CD14-positive monocyte (primary cell): ENCODE measurements around the gene ACSL3. TPM values are rescaled to one million over a fixed set of nuclear protein-coding genes. Genes with fewer than 3 reads are reported as not detected.

ENCODE experiments used
- DNase-seq, 3 donors: peaks; one replicate each; pipeline ENCODE4 v3.0.0-alpha.2; 2011 to 2022
- H2AFZ ChIP-seq: 2 replicates; pipeline ENCODE4 v1.6.0; 2012; ENCODE audit warnings: mild to moderate bottlenecking, low read depth, low read length, inconsistent platforms; ENCODE audit not compliant: insufficient read depth, poor library complexity, severe bottlenecking
- H3K27ac ChIP-seq, 2 donors: 1 replicate in 1 of 2; 2 replicates in 1 of 2; pipeline ENCODE4 v1.5.1; 2012 to 2013; ENCODE audit warnings: low read length in 2 of 2, control low read depth in 1 of 2, inconsistent platforms in 1 of 2, low read depth in 1 of 2, mild to moderate bottlenecking in 1 of 2
- H3K27me3 ChIP-seq, 2 donors: one replicate each; pipeline versions ENCODE4 v1.6.0 to v1.6.1; 2011 to 2013; ENCODE audit warnings: low read length in 2 of 2; ENCODE audit not compliant: control insufficient read depth in 2 of 2, insufficient read depth in 2 of 2
- H3K36me3 ChIP-seq, 2 donors: replicated peaks in 1 of 2; 1 replicate in 1 of 2; 2 replicates in 1 of 2; pipeline versions ENCODE4 v1.5.1 to v1.6.1; 2012 to 2013; ENCODE audit warnings: low read length in 2 of 2, control low read depth in 1 of 2, inconsistent platforms in 1 of 2, mild to moderate bottlenecking in 1 of 2; ENCODE audit not compliant: insufficient read depth in 2 of 2, control insufficient read depth in 1 of 2
- H3K4me1 ChIP-seq, 2 donors: 1 replicate in 1 of 2; 2 replicates in 1 of 2; pipeline versions ENCODE4 v1.5.1 to v1.6.1; 2012 to 2013; ENCODE audit warnings: low read length in 2 of 2, control low read depth in 1 of 2, inconsistent platforms in 1 of 2, mild to moderate bottlenecking in 1 of 2, moderate library complexity in 1 of 2; ENCODE audit not compliant: insufficient read depth in 2 of 2, control insufficient read depth in 1 of 2
- H3K4me2 ChIP-seq: replicated peaks from 2 replicates; pipeline ENCODE3; 2012; ENCODE audit warnings: low read length, moderate library complexity, mild to moderate bottlenecking; ENCODE audit not compliant: poor library complexity, severe bottlenecking; ENCODE audit errors: extremely low read depth
- H3K4me3 ChIP-seq, 3 experiments: fragments of 200-600 bp in 1 of 3; sonication (generic) in 1 of 3; replicated peaks in 1 of 3; 1 replicate in 2 of 3; 2 replicates in 1 of 3; pipeline ENCODE4 v1.5.1; 2011 to 2013; ENCODE audit warnings: low read length in 3 of 3, mild to moderate bottlenecking in 3 of 3, control low read depth in 2 of 3, low read depth in 2 of 3, inconsistent platforms in 1 of 3, moderate library complexity in 1 of 3
- H3K79me2 ChIP-seq: 2 replicates; pipeline ENCODE4 v1.6.0; 2012; ENCODE audit warnings: mild to moderate bottlenecking, control low read depth, inconsistent platforms, low read length, moderate library complexity; ENCODE audit not compliant: insufficient read depth
- H3K9ac ChIP-seq: 2 replicates; pipeline ENCODE4 v1.6.0; 2017; ENCODE audit warnings: low read length, mild to moderate bottlenecking; ENCODE audit not compliant: insufficient read depth, poor library complexity, severe bottlenecking
- H3K9me3 ChIP-seq, 2 donors: replicated peaks in 1 of 2; 1 replicate in 1 of 2; 2 replicates in 1 of 2; pipeline versions ENCODE4 v1.5.1 to v1.6.1; 2012 to 2013; ENCODE audit warnings: low read length in 2 of 2, control low read depth in 1 of 2; ENCODE audit not compliant: control insufficient read depth in 1 of 2, insufficient read depth in 1 of 2
- H4K20me1 ChIP-seq: 2 replicates; pipeline ENCODE4 v1.6.0; 2012; ENCODE audit warnings: mild to moderate bottlenecking, low read length, control low read depth, moderate library complexity; ENCODE audit not compliant: insufficient read depth
- H3K27ac Mint-ChIP-seq, 7 donors: one replicate each; pipeline ENCODE4 v1.8.0; 2020; ENCODE audit warnings: mild to moderate bottlenecking in 7 of 7, mixed read lengths in 7 of 7, moderate library complexity in 6 of 7, inconsistent platforms in 2 of 7
- H3K27me3 Mint-ChIP-seq, 3 donors: one replicate each; pipeline ENCODE4 v1.8.0; 2021 to 2022; ENCODE audit warnings: low read depth in 3 of 3, mild to moderate bottlenecking in 3 of 3, mixed read lengths in 3 of 3, moderate library complexity in 3 of 3, inconsistent platforms in 1 of 3
- H3K36me3 Mint-ChIP-seq, 2 donors: one replicate each; pipeline ENCODE4 v1.8.0; 2020; ENCODE audit warnings: mixed read lengths in 2 of 2, inconsistent platforms in 1 of 2, mild to moderate bottlenecking in 1 of 2
- H3K4me1 Mint-ChIP-seq: one replicate; pipeline ENCODE4 v1.8.0; 2020; ENCODE audit warnings: mild to moderate bottlenecking, mixed read lengths
- H3K4me3 Mint-ChIP-seq, 2 donors: one replicate each; pipeline ENCODE4 v1.8.0; 2020; ENCODE audit warnings: mild to moderate bottlenecking in 2 of 2, mixed read lengths in 2 of 2, moderate library complexity in 1 of 2
- H3K9me3 Mint-ChIP-seq, 7 donors: one replicate each; pipeline ENCODE4 v1.8.0; 2020 to 2022; ENCODE audit warnings: mixed read lengths in 7 of 7, mild to moderate bottlenecking in 6 of 7, moderate library complexity in 6 of 7, inconsistent platforms in 2 of 7
- WGBS: methylation state at CpG from one replicate; pipeline ENCODE4 v1.1.5; 2013; ENCODE audit warnings: missing lambda C conversion rate; ENCODE audit not compliant: insufficient coverage; 5-methylcytosine and 5-hydroxymethylcytosine counted together
- intact Hi-C, 2 donors: fragments of 100-400 bp; cut with micrococcal nuclease; formaldehyde crosslinking; loops; one replicate each; pipeline versions ENCODE4 v1.15.0 to v1.15.1; 2023
- polyA plus RNA-seq, 3 donors: library from polyadenylated mRNA; depleted of rRNA in 1 of 3; unstranded in 2 of 3; stranded (reverse) in 1 of 3; fragments of 300-500 nt in 2 of 3; fragments of >200 nt in 1 of 3; fragmentation: Illumina TruSeq in 2 of 3; gene quantifications; 1 replicate in 2 of 3; 2 replicates in 1 of 3; pipeline ENCODE4 v1.2.3, GENCODE V29; 2012 to 2021
- TF ChIP-seq, protein P1 (sequence below): fragments of 200-600 bp; IDR thresholded peaks from one replicate; pipeline ENCODE4 v1.8.0; 2022; ENCODE audit warnings: antibody characterized with exemption, mild to moderate bottlenecking

Gene ACSL3
- polyA plus RNA-seq, 3 donors = 8.8 to 24.4 (median 19.9) TPM

DNA sequence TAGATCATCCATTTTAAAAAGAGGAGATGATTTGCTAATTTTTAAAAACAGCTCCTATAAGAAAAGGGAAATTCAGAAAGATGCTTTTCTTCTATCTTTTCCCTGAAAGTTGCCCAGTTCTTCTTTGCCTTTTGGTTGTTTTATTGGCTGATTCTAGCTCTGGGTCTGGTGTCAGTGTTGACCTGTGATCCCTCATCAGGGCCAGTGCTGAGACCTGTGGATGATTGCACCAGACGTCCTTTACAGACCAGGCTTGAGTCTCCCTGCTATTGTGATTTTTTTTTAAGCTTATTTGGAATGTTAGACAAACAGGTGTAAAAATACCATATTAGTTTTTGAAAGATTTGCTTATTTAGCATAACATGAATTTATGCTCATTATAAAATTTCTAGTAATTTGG lies 88.2 kb downstream of the ACSL3 start:
- no CpG with 5 or more reads among the region's 1 CpG for WGBS
- Histone ChIP-seq H2AFZ (no peak overlapping the region), H3K27me3 (peaks cover 0 to 4% of the 10 kb centered on the region in 2 donors), H3K9me3 (no peaks in the 10 kb centered on the region), H3K4me1 (peaks cover 0 to 3% of the 10 kb centered on the region in 2 donors), H3K4me2 (no peak overlapping the region), H3K79me2 (no peaks in the 10 kb centered on the region), H3K9ac (no peak overlapping the region), H3K27ac (no peak overlapping the region), H3K36me3 (no peaks in the 10 kb centered on the region), H4K20me1 (no peaks in the 10 kb centered on the region), H3K4me3 (no peak overlapping the region)
- no peak overlapping the region for H3K27ac Mint-ChIP-seq
- H3K4me3 Mint-ChIP-seq = no peak overlapping the region
- TF ChIP-seq, protein P1, sequence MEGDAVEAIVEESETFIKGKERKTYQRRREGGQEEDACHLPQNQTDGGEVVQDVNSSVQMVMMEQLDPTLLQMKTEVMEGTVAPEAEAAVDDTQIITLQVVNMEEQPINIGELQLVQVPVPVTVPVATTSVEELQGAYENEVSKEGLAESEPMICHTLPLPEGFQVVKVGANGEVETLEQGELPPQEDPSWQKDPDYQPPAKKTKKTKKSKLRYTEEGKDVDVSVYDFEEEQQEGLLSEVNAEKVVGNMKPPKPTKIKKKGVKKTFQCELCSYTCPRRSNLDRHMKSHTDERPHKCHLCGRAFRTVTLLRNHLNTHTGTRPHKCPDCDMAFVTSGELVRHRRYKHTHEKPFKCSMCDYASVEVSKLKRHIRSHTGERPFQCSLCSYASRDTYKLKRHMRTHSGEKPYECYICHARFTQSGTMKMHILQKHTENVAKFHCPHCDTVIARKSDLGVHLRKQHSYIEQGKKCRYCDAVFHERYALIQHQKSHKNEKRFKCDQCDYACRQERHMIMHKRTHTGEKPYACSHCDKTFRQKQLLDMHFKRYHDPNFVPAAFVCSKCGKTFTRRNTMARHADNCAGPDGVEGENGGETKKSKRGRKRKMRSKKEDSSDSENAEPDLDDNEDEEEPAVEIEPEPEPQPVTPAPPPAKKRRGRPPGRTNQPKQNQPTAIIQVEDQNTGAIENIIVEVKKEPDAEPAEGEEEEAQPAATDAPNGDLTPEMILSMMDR = no peak
- intact Hi-C loops = no loop called here
- peaks cover 0 to 3% (median 1%) of the 10 kb centered on the region in 7 donors for H3K9me3 Mint-ChIP-seq
- DNase-seq = no peak
- peaks cover 0 to 2% of the 10 kb centered on the region in 2 donors for H3K36me3 Mint-ChIP-seq
- peaks cover 6% of the 10 kb centered on the region for H3K4me1 Mint-ChIP-seq
- H3K27me3 Mint-ChIP-seq = peaks cover 11 to 17% (median 12%) of the 10 kb centered on the region in 3 donors

DNA sequence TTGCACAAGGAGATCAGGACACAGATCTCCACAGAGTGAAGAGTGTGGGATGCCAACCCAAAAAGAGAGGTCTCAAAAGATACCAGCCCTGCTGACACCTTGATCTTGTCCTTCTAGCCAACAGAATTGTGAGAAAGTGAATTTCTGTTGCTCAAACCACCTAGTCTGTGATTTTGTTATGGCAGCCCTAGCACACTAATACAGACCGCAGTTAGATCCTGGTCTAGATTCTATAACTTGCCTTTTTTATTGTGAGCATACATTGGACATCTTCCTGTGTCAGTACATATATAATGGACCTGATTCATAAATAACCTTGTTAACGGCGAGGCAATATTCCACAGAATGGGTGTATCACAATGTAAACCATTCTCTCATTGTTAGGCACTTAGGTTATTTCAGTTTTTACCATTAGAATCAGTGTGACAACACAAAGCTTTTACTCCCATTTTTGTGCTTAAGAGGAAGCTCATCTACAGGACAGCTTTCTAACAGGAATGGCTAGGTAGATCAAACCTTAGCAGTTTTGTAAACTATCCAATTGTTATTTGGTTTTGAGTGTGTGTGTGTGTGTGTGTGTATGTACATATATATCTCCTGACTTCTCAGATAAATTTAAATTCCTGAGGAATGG lies 89.0 kb downstream of the ACSL3 start:
- H3K4me3 Mint-ChIP-seq = no peak overlapping the region
- Histone ChIP-seq H4K20me1 (no peaks in the 10 kb centered on the region), H3K9me3 (no peaks in the 10 kb centered on the region), H3K27me3 (peaks cover 0 to 4% of the 10 kb centered on the region in 2 donors), H3K27ac (no peak overlapping the region), H3K36me3 (no peaks in the 10 kb centered on the region), H2AFZ (no peak overlapping the region), H3K9ac (no peak overlapping the region), H3K79me2 (no peaks in the 10 kb centered on the region), H3K4me2 (no peak overlapping the region), H3K4me1 (peaks cover 7 to 10% of the 10 kb centered on the region in 2 donors), H3K4me3 (no peak overlapping the region)
- no peak for DNase-seq
- TF ChIP-seq, protein P1 = no peak
- peaks cover 0 to 3% (median 1%) of the 10 kb centered on the region in 7 donors for H3K9me3 Mint-ChIP-seq
- intact Hi-C loops = no loop called here
- peaks cover 13% of the 10 kb centered on the region for H3K4me1 Mint-ChIP-seq
- H3K27ac Mint-ChIP-seq = no peak overlapping the region
- WGBS = no CpG with 5 or more reads among the region's 3 CpGs
- H3K27me3 Mint-ChIP-seq = peaks cover 11 to 17% (median 12%) of the 10 kb centered on the region in 3 donors
- no peaks in the 10 kb centered on the region for H3K36me3 Mint-ChIP-seq
